ENCODE data around the gene HNRNPH1. TPM values are rescaled to one million over a fixed set of nuclear protein-coding genes. Genes with fewer than 3 reads are reported as not detected.

Gene HNRNPH1
- polyA plus RNA-seq, 3 donors: 187 to 231 (median 195) TPM

DNA sequence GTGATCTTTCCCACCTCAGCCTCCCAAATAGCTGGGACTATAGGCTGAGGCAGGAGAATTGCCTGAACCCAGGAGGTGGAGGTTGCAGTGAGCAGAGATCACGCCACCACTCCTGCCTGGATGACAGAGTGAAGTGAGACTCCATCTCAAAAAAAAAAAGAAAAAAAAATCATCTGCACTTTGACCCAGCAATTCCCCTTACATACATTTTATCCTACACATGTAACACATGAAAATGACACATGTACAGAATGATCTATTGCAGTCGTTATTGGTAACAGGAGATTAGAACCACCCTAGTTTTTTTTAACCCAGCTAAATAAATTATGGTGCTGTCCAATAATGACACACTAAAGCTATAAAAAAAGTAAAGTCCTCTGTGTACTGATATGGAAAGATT, 58.9 kb downstream of the HNRNPH1 start:
- WGBS, 3 donors: 44 to 84% (median 63%) methylated on average over 2 of the region's 2 CpGs
- H3K27ac ChIP-seq (ENCODE audit: low read depth, low read length): no peak overlapping the region

Other genes starting within 250 kb of the HNRNPH1 start
- 10 to 100 TPM; 19.5 to 37.0 (median 25.5) TPM for gene RUFY1, start 73.1 kb downstream of the HNRNPH1 start, polyA plus RNA-seq
- under 1 TPM in 1 of 3 donors, not detected in 2; 0.25 TPM for gene CBY3, start 57.4 kb upstream of the HNRNPH1 start, polyA plus RNA-seq
- gene CANX, start 75.3 kb upstream of the HNRNPH1 start, polyA plus RNA-seq: 100 to 1,000 TPM; 123 to 139 (median 135) TPM
- gene MAML1, start 109.2 kb upstream of the HNRNPH1 start, polyA plus RNA-seq: 10 to 100 TPM in 2 of 3 donors, 1 to 10 TPM in 1; 8.9 to 12.9 (median 10.0) TPM
- gene LTC4S, start 170.3 kb upstream of the HNRNPH1 start, polyA plus RNA-seq: 10 to 100 TPM in 2 of 3 donors, 1 to 10 TPM in 1; 4.3 to 13.2 (median 12.8) TPM
- 10 to 100 TPM; 39.5 to 62.5 (median 45.0) TPM for gene MGAT4B, start 183.2 kb upstream of the HNRNPH1 start, polyA plus RNA-seq
- gene SQSTM1, start 197.2 kb upstream of the HNRNPH1 start, polyA plus RNA-seq: 100 to 1,000 TPM; 149 to 259 (median 177) TPM
- 10 to 100 TPM; 20.4 to 22.4 (median 21.7) TPM for gene MRNIP, start 235.1 kb upstream of the HNRNPH1 start, polyA plus RNA-seq

All from adipose tissue (tissue), 3 donors.